ENCODE measurements around the gene GPR141. TPM values are rescaled to one million over a fixed set of nuclear protein-coding genes. Genes with fewer than 3 reads are reported as not detected.

The GPR141 gene
- total RNA-seq, 2 experiments from 2014 or later = not detected

GRCh38 chr7:37666026-37666799 lies 17.4 kb upstream of the GPR141 start:
- H3K79me2 ChIP-seq (ENCODE audit: insufficient read depth, low read depth, low read length) = no peaks in the 10 kb centered on the region
- intact Hi-C loops (cut with micrococcal nuclease; ENCODE audit: unreplicated experiment) = no loop called here
- H4K20me1 ChIP-seq (ENCODE audit: insufficient read depth, low read length) = no peaks in the 10 kb centered on the region
- DNase-seq (ENCODE audit: low spot score) = no peak
- BruUV-seq (replicated peaks) = no TSS peak
- no peak overlapping the region for H3K27ac ChIP-seq (ENCODE audit: low read depth, low read length, poor library complexity, severe bottlenecking)
- H2AFZ ChIP-seq (ENCODE audit: low read length) = no peak overlapping the region
- no peaks in the 10 kb centered on the region for H3K9me2 ChIP-seq (ENCODE audit: insufficient read depth, low read length)
- no peaks in the 10 kb centered on the region for H3K36me3 ChIP-seq (ENCODE audit: insufficient read depth, low read length)
- ChIA-PET POLR2A (interaction anchor here (0.7 kb wide), 1 partner anchor 155 kb away, joined by 3 read pairs; no protein-coding TSS in a partner anchor), CTCF (ENCODE audit: unreplicated experiment) (no interaction called here)
- TF ChIP-seq EZH2phosphoT487 (IDR thresholded peaks at IDR 0.05; ENCODE audit: borderline replicate concordance, low read depth, low read length) = no peak
- TF ChIP-seq CTCF (conservative IDR thresholded peaks at IDR 0.05; ENCODE audit: low read length) = no peak
- no peaks in the 10 kb centered on the region for H3K4me1 ChIP-seq (ENCODE audit: insufficient read depth, low read length, poor library complexity, severe bottlenecking)
- no peak overlapping the region for H3K4me2 ChIP-seq (ENCODE audit: low read length)
- H3K4me3 ChIP-seq (ENCODE audit: low read depth, low read length, poor library complexity, severe bottlenecking) = no peak overlapping the region
- H3K9me3 ChIP-seq (ENCODE audit: low read length) = no peaks in the 10 kb centered on the region

GRCh38 chr7:37669818-37670217 lies 13.7 kb upstream of the GPR141 start:
- ChIA-PET POLR2A (no interaction called here), CTCF (ENCODE audit: unreplicated experiment) (no interaction called here)
- no peaks in the 10 kb centered on the region for H3K36me3 ChIP-seq (ENCODE audit: insufficient read depth, low read length)
- no peak for DNase-seq (ENCODE audit: low spot score)
- TF ChIP-seq CTCF (conservative IDR thresholded peaks at IDR 0.05; ENCODE audit: low read length) = no peak
- TF ChIP-seq EZH2phosphoT487 (IDR thresholded peaks at IDR 0.05; ENCODE audit: borderline replicate concordance, low read depth, low read length) = no peak
- no peaks in the 10 kb centered on the region for H3K9me3 ChIP-seq (ENCODE audit: low read length)
- intact Hi-C loops (cut with micrococcal nuclease; ENCODE audit: unreplicated experiment) = no loop called here
- H3K4me3 ChIP-seq (ENCODE audit: low read depth, low read length, poor library complexity, severe bottlenecking) = no peak overlapping the region
- H3K27ac ChIP-seq (ENCODE audit: low read depth, low read length, poor library complexity, severe bottlenecking) = no peak overlapping the region
- H4K20me1 ChIP-seq (ENCODE audit: insufficient read depth, low read length) = no peaks in the 10 kb centered on the region
- H3K79me2 ChIP-seq (ENCODE audit: insufficient read depth, low read depth, low read length) = no peaks in the 10 kb centered on the region
- no peaks in the 10 kb centered on the region for H3K9me2 ChIP-seq (ENCODE audit: insufficient read depth, low read length)
- BruUV-seq (replicated peaks) = no TSS peak
- no peak overlapping the region for H3K4me2 ChIP-seq (ENCODE audit: low read length)
- H2AFZ ChIP-seq (ENCODE audit: low read length) = no peak overlapping the region
- no peaks in the 10 kb centered on the region for H3K4me1 ChIP-seq (ENCODE audit: insufficient read depth, low read length, poor library complexity, severe bottlenecking)

GRCh38 chr7:37670436-37670835 lies 13.1 kb upstream of the GPR141 start:
- no peaks in the 10 kb centered on the region for H3K36me3 ChIP-seq (ENCODE audit: insufficient read depth, low read length)
- CTCF ChIA-PET (ENCODE audit: unreplicated experiment) = no interaction called here
- no peaks in the 10 kb centered on the region for H3K9me2 ChIP-seq (ENCODE audit: insufficient read depth, low read length)
- no peaks in the 10 kb centered on the region for H4K20me1 ChIP-seq (ENCODE audit: insufficient read depth, low read length)
- no peak overlapping the region for H2AFZ ChIP-seq (ENCODE audit: low read length)
- H3K79me2 ChIP-seq (ENCODE audit: insufficient read depth, low read depth, low read length) = no peaks in the 10 kb centered on the region
- no peaks in the 10 kb centered on the region for H3K4me1 ChIP-seq (ENCODE audit: insufficient read depth, low read length, poor library complexity, severe bottlenecking)
- no peaks in the 10 kb centered on the region for H3K9me3 ChIP-seq (ENCODE audit: low read length)
- POLR2A ChIA-PET = no interaction called here
- BruUV-seq (replicated peaks) = no TSS peak
- no peak for TF ChIP-seq CTCF (conservative IDR thresholded peaks at IDR 0.05; ENCODE audit: low read length)
- no peak overlapping the region for H3K27ac ChIP-seq (ENCODE audit: low read depth, low read length, poor library complexity, severe bottlenecking)
- intact Hi-C loops (cut with micrococcal nuclease; ENCODE audit: unreplicated experiment) = no loop called here
- no peak for DNase-seq (ENCODE audit: low spot score)
- H3K4me3 ChIP-seq (ENCODE audit: low read depth, low read length, poor library complexity, severe bottlenecking) = no peak overlapping the region
- H3K4me2 ChIP-seq (ENCODE audit: low read length) = no peak overlapping the region
